IMR-90 (cell line): ENCODE results near the gene TANGO2. TPM values are rescaled to one million over a fixed set of nuclear protein-coding genes. Genes with fewer than 3 reads are reported as not detected.

Experiments
- ATAC-seq: fragments of 200-7000 bp; cut with Tn5 transposase; 2 replicates; pipeline ENCODE4 v1.9.1; 2020; ENCODE audit warnings: low read depth, mild to moderate bottlenecking, moderate library complexity
- BruUV-seq: library from RNA; stranded (reverse); fragments of 400-500 nt; replicated peaks from 2 replicates; lab custom pipeline; 2021; lab: Mats Ljungman, UMichigan
- CTCF ChIA-PET: fragments of 300-600 bp; formaldehyde crosslinking; extraction: SDS; loops from one replicate; lab custom pipeline; 2021; ENCODE audit warnings: antibody characterized with exemption; lab: Yijun Ruan, JAX
- POLR2A ChIA-PET: fragments of 300-600 bp; sonication (Branson Sonifier 250); formaldehyde crosslinking; loops from one replicate; lab custom pipeline; 2022; ENCODE audit warnings: antibody characterized with exemption; ENCODE audit not compliant: unreplicated experiment; lab: Charles Lee
- DNase-seq: peaks from one replicate; pipeline ENCODE4 v3.0.0; 2013
- H2AFZ ChIP-seq: replicated peaks from 2 replicates; pipeline ENCODE3; 2013; ENCODE audit warnings: low read length, mild to moderate bottlenecking; ENCODE audit not compliant: poor library complexity
- H2AK5ac ChIP-seq: 2 replicates; pipeline ENCODE4 v1.6.1; 2013; ENCODE audit warnings: low read depth, low read length, inconsistent platforms
- H2AK9ac ChIP-seq: replicated peaks from 2 replicates; pipeline ENCODE3; 2013; ENCODE audit warnings: mild to moderate bottlenecking, low read depth, low read length, moderate library complexity; ENCODE audit not compliant: poor library complexity
- H2BK120ac ChIP-seq: 2 replicates; pipeline ENCODE4 v1.6.1; 2013; ENCODE audit warnings: low read depth, low read length, inconsistent platforms
- H2BK15ac ChIP-seq: 3 replicates; pipeline ENCODE4 v1.6.1; 2013; ENCODE audit warnings: low read depth, low read length, inconsistent platforms
- H2BK20ac ChIP-seq: 2 replicates; pipeline ENCODE4 v1.6.1; 2013; ENCODE audit warnings: low read depth, mild to moderate bottlenecking, inconsistent platforms, low read length, moderate library complexity
- H2BK5ac ChIP-seq: 2 replicates; pipeline ENCODE4 v1.6.1; 2013; ENCODE audit warnings: mild to moderate bottlenecking, low read depth, low read length, inconsistent platforms; ENCODE audit not compliant: poor library complexity, severe bottlenecking
- H3K14ac ChIP-seq: replicated peaks from 2 replicates; pipeline ENCODE4 v1.6.1; 2013; ENCODE audit warnings: low read depth, low read length, inconsistent platforms
- H3K18ac ChIP-seq: 2 replicates; pipeline ENCODE4 v1.6.1; 2013; ENCODE audit warnings: low read depth, low read length, control low read depth
- H3K23ac ChIP-seq: 2 replicates; pipeline ENCODE4 v1.6.1; 2013; ENCODE audit warnings: low read depth, low read length, inconsistent platforms
- H3K27ac ChIP-seq: 2 replicates; pipeline ENCODE4 v1.5.1; 2013; ENCODE audit warnings: mild to moderate bottlenecking, control low read depth, low read length; ENCODE audit not compliant: insufficient read depth
- H3K27me3 ChIP-seq: 2 replicates; pipeline ENCODE4 v1.6.1; 2013; ENCODE audit warnings: low read length; ENCODE audit not compliant: control insufficient read depth, insufficient read depth
- H3K36me3 ChIP-seq: 2 replicates; pipeline ENCODE4 v1.6.1; 2013; ENCODE audit warnings: low read length, mixed read lengths; ENCODE audit not compliant: control insufficient read depth, insufficient read depth
- H3K4ac ChIP-seq: 2 replicates; pipeline ENCODE4 v1.6.1; 2013; ENCODE audit warnings: low read depth, low read length, inconsistent platforms
- H3K4me1 ChIP-seq: 2 replicates; pipeline ENCODE4 v1.6.1; 2013; ENCODE audit warnings: low read length, mixed read lengths; ENCODE audit not compliant: control insufficient read depth, insufficient read depth
- H3K4me2 ChIP-seq: 2 replicates; pipeline ENCODE4 v1.6.1; 2013; ENCODE audit warnings: low read depth, mild to moderate bottlenecking, control low read depth, low read length, moderate library complexity
- H3K4me3 ChIP-seq: 2 replicates; pipeline ENCODE4 v1.5.1; 2013; ENCODE audit warnings: low read depth, mild to moderate bottlenecking, control low read depth, low read length, moderate library complexity; ENCODE audit not compliant: insufficient read depth
- H3K56ac ChIP-seq: 2 replicates; pipeline ENCODE4 v1.6.1; 2013; ENCODE audit warnings: low read length, inconsistent platforms; ENCODE audit not compliant: insufficient read depth; ENCODE audit errors: extremely low read depth
- H3K79me1 ChIP-seq, 2 experiments: 2 replicates each; pipeline ENCODE4 v1.6.1; 2013; ENCODE audit warnings: low read length in 2 of 2, inconsistent platforms in 1 of 2, low read depth in 1 of 2
- H3K9ac ChIP-seq: 2 replicates; pipeline ENCODE4 v1.6.1; 2013; ENCODE audit warnings: low read depth, low read length, control low read depth
- H3K9me1 ChIP-seq: 2 replicates; pipeline ENCODE4 v1.6.1; 2013; ENCODE audit warnings: low read length, inconsistent platforms; ENCODE audit not compliant: insufficient read depth
- H3K9me3 ChIP-seq: 2 replicates; pipeline ENCODE4 v1.6.1; 2013; ENCODE audit warnings: low read length; ENCODE audit not compliant: control insufficient read depth, insufficient read depth
- H4K20me1 ChIP-seq: 2 replicates; pipeline ENCODE4 v1.6.1; 2013; ENCODE audit warnings: low read length, inconsistent platforms; ENCODE audit not compliant: insufficient read depth
- H4K5ac ChIP-seq: 2 replicates; pipeline ENCODE4 v1.6.1; 2013; ENCODE audit warnings: mild to moderate bottlenecking, low read depth, low read length, control low read depth
- H4K8ac ChIP-seq, 2 experiments: 2 replicates each; pipeline ENCODE4 v1.6.1; 2013; ENCODE audit warnings: low read depth in 2 of 2, low read length in 2 of 2, control low read depth in 1 of 2, inconsistent platforms in 1 of 2
- H4K91ac ChIP-seq: 2 replicates; pipeline ENCODE4 v1.6.1; 2013; ENCODE audit warnings: low read depth, low read length, inconsistent platforms; ENCODE audit not compliant: insufficient read depth
- BHLHE40 ChIP-seq: fragments of 150-350 bp; IDR thresholded peaks from 2 replicates; pipeline ENCODE4 v1.6.1; 2016; ENCODE audit warnings: mild to moderate bottlenecking, low read depth, low read length
- CEBPB ChIP-seq: IDR thresholded peaks from 2 replicates; pipeline ENCODE4 v1.6.1; 2012; ENCODE audit warnings: low read depth, low read length, improper control_type of control experiment
- CTCF ChIP-seq: conservative IDR thresholded peaks from 2 replicates; pipeline ENCODE4 v1.5.1; 2012; ENCODE audit warnings: mild to moderate bottlenecking, low read depth, low read length, improper control_type of control experiment
- ELK1 ChIP-seq: fragments of 150-350 bp; IDR thresholded peaks from 2 replicates; pipeline ENCODE4 v1.6.1; 2016; ENCODE audit warnings: low read depth, mild to moderate bottlenecking, low read length, moderate library complexity, borderline replicate concordance
- FOS ChIP-seq: fragments of 150-350 bp; IDR thresholded peaks from 2 replicates; pipeline ENCODE4 v1.6.1; 2016; ENCODE audit warnings: low read depth, low read length
- MAZ ChIP-seq: IDR thresholded peaks from 2 replicates; pipeline ENCODE4 v1.6.1; 2012; ENCODE audit warnings: low read depth, mild to moderate bottlenecking, low read length, improper control_type of control experiment, moderate library complexity, borderline replicate concordance
- MXI1 ChIP-seq: IDR thresholded peaks from 2 replicates; pipeline ENCODE4 v1.6.1; 2012; ENCODE audit warnings: low read depth, mild to moderate bottlenecking, low read length, moderate library complexity, borderline replicate concordance
- NFE2L2 ChIP-seq: fragments of 150-350 bp; IDR thresholded peaks from 2 replicates; pipeline ENCODE4 v1.6.1; 2016; ENCODE audit warnings: low read depth, mild to moderate bottlenecking, low read length
- RAD21 ChIP-seq: IDR thresholded peaks from 2 replicates; pipeline ENCODE4 v1.6.1; 2012; ENCODE audit warnings: low read length, improper control_type of control experiment
- RCOR1 ChIP-seq: IDR thresholded peaks from 2 replicates; pipeline ENCODE4 v1.6.1; 2012; ENCODE audit warnings: mild to moderate bottlenecking, low read length, improper control_type of control experiment; ENCODE audit not compliant: insufficient replicate concordance
- SMC3 ChIP-seq: fragments of 150-350 bp; IDR thresholded peaks from 2 replicates; pipeline ENCODE4 v1.6.1; 2016; ENCODE audit warnings: low read depth, mild to moderate bottlenecking, antibody characterized with exemption, low read length, moderate library complexity
- USF2 ChIP-seq: fragments of 150-350 bp; IDR thresholded peaks from 2 replicates; pipeline ENCODE4 v1.6.1; 2017; ENCODE audit warnings: mild to moderate bottlenecking, antibody characterized with exemption, low read length, low read depth
- WGBS, 2 experiments: methylation state at CpG; one replicate each; pipeline versions ENCODE4 v1.1.5 to v1.1.7; 2013; ENCODE audit warnings: missing lambda C conversion rate in 2 of 2; ENCODE audit not compliant: insufficient read length in 1 of 2; ENCODE audit errors: extremely low coverage in 2 of 2; 5-methylcytosine and 5-hydroxymethylcytosine counted together
- dilution Hi-C: fragments of 300-500 bp; cut with HindIII; formaldehyde crosslinking; loops from one replicate; pipeline ENCODE4 v1.14.3; 2018; ENCODE audit warnings: low sequenced_read_pairs; ENCODE audit not compliant: unreplicated experiment
- in situ Hi-C: fragments of 300-500 bp; cut with MboI; formaldehyde crosslinking; loops from 3 replicates; pipeline ENCODE4 v1.14.3; 2019; ENCODE audit warnings: low sequenced_read_pairs, inconsistent platforms, mixed read lengths
- intact Hi-C: fragments of 100-400 bp; cut with micrococcal nuclease; formaldehyde crosslinking; loops from 2 replicates; pipeline ENCODE4 v1.10.0; 2022
- polyA plus RNA-seq, 3 experiments: library from polyadenylated mRNA; depleted of rRNA; stranded (reverse); fragments of >200 nt; gene quantifications; 2 replicates each; pipeline ENCODE4 v1.2.3, GENCODE V29; 2012; ENCODE audit warnings: low replicate concordance in 1 of 3
- total RNA-seq: library from RNA; depleted of rRNA; stranded (reverse); fragments of >200 nt; gene quantifications from 2 replicates; pipeline ENCODE4 v1.2.3, GENCODE V29; 2012

TANGO2 gene
- total and polyA plus RNA-seq, 2 of the 4 experiments (the other 2 are of a cell fraction), result 45.1 to 75.1 TPM

- in situ Hi-C loops (no loop called here), dilution Hi-C loops (no loop called here), intact Hi-C loops (no loop called here)
- Histone ChIP-seq H2AK9ac (no peak overlapping the region), H2BK20ac (no peak overlapping the region), H3K23ac (no peak overlapping the region), H4K20me1 (peaks cover 15% of the 10 kb centered on the region; the same call in 1 of the 2 replicates), H2AFZ (no peak overlapping the region), H3K36me3 (peaks cover 12% of the 10 kb centered on the region), H3K9me1 (peaks cover 17% of the 10 kb centered on the region), H3K18ac (no peak overlapping the region), H3K79me1 (peaks cover 4 to 37% of the 10 kb centered on the region in 2 experiments; a peak in 3 of 4 replicates), H3K4ac (no peak overlapping the region), H4K8ac (no peak overlapping the region), H4K5ac (no peak overlapping the region), H3K9ac (no peak overlapping the region), H3K9me3 (no peaks in the 10 kb centered on the region), H3K56ac (no peak overlapping the region), H2BK15ac (no peak overlapping the region), H3K27ac (no peak overlapping the region), H2BK5ac (no peak overlapping the region), H2AK5ac (no peak overlapping the region), H3K4me2 (no peak overlapping the region), H3K27me3 (no peaks in the 10 kb centered on the region), H2BK120ac (no peak overlapping the region), H4K91ac (no peak overlapping the region), H3K14ac (no peak overlapping the region), H3K4me1 (peaks cover 13% of the 10 kb centered on the region), H3K4me3 (no peak overlapping the region)
- ATAC-seq, result no peak
- BruUV-seq, result no TSS peak
- DNase-seq, result no peak
- CTCF ChIA-PET, result no interaction called here
- POLR2A ChIA-PET, result no interaction called here
- TF ChIP-seq NFE2L2 (no peak), FOS (no peak), MXI1 (no peak), RAD21 (no peak), CTCF (no peak), CEBPB (no peak), USF2 (no peak), SMC3 (no peak), RCOR1 (no peak), MAZ (no peak), BHLHE40 (no peak), ELK1 (no peak)
- WGBS, 2 experiments, result 93% methylated on average over 5 of the region's 16 CpGs; no CpG with 5 or more reads in 1 of the 2 experiments
Observed at GRCh38 chr22:19981961-19982920, 38.7 kb upstream of the TANGO2 start.
